Retinal pigment epithelial cell (primary cell): ENCODE measurements around the gene MAPK8IP2.
A peak's percentile ranks its signal among the peaks of the same experiment; 100 is the strongest.

ENCODE experiments used
- DNase-seq: peaks from one replicate; pipeline ENCODE4 v3.0.0-alpha.2; 2010; ENCODE audit warnings: low read depth
- H3K4me3 ChIP-seq: 2 replicates; pipeline ENCODE4 v1.5.1; 2011; ENCODE audit warnings: mild to moderate bottlenecking, low read length, control low read depth, moderate library complexity
- TF ChIP-seq, protein P1 (sequence below): conservative IDR thresholded peaks from 2 replicates; pipeline ENCODE4 v1.5.1; 2011; ENCODE audit warnings: low read depth, low read length, control low read depth, inconsistent platforms

The MAPK8IP2 gene

DNA sequence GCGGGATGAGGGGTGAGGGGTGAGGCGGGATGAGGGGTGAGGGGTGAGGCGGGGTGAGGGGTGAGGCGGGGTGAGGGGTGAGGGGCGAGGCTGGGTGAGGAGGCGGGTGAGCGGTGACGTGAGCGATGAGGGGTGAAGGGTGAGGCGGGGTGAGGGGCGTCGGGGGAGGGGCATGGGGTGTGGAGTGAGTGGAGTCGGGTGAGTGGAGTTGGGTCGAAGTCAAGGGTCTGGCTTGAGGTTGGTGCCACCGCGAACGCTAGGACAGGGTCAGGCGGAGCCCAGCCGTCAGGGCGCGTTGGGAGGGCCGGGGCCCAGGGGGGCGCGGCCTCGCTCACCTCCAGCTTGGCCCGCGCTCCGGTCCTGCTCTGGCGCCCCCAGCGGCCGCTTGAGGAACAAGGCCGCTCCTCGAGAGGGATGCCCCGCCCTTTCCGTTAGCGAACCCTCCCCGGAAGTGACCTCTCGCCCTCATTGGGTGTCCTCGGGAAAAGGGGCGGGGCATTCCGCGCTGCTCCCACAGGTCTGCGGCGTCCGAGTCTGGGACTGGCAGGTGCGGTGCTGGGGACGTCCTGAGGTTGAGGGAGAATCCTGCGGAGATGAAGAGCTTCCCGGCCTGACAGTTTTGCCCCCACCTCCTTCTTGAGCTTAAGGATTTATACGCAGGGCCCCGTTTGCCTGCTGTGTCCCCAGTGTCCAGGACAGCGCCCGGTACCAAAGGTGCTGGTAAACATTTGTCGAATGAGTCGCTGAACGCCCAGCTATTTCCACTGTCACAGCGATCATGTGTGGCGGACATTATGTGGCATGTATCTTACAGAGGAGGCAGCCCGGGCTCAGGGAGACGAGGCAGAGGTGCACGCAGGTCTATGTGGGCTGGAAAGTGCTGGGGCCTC, 37.8 kb upstream of the MAPK8IP2 start, which contains the start of gene SYCE3:
SYCE3 (minus strand) TSS at position 397 of the 890 bp plus-strand sequence. CDS start 6,514 bp downstream, outside the sequence.
- TF ChIP-seq, protein P1, sequence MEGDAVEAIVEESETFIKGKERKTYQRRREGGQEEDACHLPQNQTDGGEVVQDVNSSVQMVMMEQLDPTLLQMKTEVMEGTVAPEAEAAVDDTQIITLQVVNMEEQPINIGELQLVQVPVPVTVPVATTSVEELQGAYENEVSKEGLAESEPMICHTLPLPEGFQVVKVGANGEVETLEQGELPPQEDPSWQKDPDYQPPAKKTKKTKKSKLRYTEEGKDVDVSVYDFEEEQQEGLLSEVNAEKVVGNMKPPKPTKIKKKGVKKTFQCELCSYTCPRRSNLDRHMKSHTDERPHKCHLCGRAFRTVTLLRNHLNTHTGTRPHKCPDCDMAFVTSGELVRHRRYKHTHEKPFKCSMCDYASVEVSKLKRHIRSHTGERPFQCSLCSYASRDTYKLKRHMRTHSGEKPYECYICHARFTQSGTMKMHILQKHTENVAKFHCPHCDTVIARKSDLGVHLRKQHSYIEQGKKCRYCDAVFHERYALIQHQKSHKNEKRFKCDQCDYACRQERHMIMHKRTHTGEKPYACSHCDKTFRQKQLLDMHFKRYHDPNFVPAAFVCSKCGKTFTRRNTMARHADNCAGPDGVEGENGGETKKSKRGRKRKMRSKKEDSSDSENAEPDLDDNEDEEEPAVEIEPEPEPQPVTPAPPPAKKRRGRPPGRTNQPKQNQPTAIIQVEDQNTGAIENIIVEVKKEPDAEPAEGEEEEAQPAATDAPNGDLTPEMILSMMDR, result peak; percentile 78
- no peak for DNase-seq
- H3K4me3 ChIP-seq, result peak within 1 kb of the TSS; percentile 73

DNA sequence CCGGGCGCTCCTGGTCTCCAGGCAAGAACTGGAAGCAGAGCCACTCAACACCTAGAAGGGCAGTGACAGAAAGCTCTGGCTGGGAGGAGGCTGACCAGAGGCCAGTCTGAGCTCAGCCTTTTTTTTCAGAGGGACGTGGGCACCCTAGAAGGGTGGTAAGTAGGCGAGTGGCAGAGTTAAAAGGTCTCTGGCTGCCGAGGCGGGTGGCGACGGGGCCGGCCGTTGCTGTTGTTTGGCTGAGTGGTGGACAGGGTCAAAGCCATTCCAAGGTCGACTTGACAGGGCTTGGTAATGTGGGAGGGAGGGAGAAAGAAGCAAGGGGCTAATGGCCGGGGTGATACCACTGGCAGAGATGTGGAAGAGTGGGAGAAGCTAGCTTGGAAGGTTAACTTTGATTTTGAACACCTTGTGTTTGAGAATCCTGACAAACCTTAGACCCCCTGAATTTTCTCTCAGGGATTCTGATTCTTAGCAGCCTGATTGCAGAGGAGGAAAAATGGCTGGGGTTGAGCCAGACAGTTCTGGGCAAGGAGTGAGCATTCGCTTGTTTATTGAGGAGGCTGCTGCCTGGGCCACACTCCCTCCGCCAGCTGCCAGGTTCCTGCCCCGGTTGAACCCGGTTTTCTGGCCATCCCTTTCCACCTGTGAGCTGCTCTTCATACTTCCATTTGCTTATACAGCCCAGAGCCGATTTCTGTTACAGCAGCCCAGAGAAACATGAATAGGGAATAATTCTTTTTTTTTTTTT, 37.0 kb upstream of the MAPK8IP2 start:
- TF ChIP-seq, protein P1, result no peak
- peak overlapping the region; percentile 73 for H3K4me3 ChIP-seq
- no peak for DNase-seq

DNA sequence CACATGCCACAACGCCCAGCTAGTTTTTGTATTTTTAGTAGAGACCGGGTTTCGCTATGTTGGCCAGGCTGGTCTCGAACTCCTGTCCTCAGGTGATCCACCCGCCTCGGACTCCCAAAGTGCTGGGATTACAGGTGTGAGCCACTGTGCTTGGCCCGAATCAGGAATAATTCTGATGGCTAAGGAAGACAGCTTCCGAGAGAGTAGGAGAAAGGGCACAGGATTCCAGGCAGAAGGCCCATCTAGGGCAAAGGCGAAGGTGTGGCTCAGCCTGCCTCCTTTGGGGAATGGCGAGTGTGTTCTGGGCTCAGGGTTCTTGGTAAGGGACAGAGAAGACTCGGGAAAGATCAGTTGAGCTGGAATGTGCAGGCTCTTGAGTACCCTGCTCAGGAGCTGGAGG, 36.3 kb upstream of the MAPK8IP2 start:
- DNase-seq, result no peak
- H3K4me3 ChIP-seq, result no peak overlapping the region
- TF ChIP-seq, protein P1, result no peak

DNA sequence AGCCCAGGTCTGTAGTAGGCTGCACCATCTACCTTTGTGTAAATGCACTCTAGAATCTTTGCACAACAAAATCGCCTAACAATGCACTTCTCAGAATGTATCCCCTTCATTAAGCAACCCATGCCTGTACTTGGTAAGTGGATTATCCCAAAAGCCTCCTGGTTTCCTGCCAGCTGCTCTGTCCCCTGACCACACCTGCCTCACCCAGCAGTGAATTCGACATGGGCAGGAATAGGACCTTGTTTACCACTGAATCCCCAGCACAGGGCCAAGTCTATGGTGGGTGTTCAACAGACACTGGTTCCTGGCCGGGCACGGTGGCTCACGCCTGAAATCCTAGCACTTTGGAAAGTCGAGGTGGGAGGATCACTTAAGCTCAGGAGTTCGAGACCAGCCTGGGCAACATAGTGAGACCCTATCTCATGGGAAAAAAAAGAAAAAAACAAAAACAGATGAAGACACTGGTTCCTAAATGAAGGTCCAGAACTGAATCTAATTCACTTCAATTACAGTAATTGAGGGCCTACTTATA, 32.8 kb upstream of the MAPK8IP2 start:
- no peak overlapping the region for H3K4me3 ChIP-seq
- TF ChIP-seq, protein P1, result no peak
- no peak for DNase-seq

DNA sequence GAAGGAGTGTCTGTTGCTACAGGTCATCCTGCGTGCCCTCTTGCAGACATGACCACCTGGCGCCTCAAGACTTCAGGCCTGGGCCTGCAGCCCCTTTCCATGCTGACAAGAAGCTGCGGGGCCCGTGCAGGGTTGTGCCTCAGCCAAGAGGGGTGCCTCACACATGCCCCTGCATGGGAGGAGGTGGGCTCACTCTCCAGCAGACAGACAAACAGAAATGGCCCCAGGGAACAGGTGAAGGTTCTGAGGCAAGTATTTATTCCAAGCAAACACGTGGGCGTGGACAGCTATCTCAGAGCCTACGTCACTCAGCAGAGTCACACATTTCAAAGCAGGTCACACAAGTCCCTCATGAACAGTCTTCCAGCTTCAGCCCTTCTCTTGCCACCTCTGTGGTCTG, 32.0 kb upstream of the MAPK8IP2 start:
- no peak overlapping the region for H3K4me3 ChIP-seq
- TF ChIP-seq, protein P1, result no peak
- no peak for DNase-seq

DNA sequence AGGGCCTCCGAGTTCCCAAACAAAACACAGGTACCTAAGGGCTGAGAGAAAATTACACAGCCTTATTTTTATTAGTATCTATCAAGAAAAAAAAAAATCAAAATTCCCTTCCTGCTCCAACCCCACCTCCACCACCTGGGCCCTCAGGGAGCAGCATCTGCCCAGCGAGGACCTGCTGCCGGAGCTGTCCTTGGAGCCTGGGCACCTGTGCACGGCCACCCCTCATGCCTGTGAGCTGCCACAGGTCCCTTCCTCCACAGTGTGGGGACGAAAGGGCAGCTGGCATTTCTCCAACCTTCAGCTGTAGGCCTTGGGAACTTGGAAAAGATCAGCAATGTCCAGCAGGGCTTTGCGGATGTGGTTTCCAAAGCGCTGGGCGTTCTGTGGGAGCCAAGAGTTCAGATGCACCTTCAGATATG, 31.5 kb upstream of the MAPK8IP2 start:
- TF ChIP-seq, protein P1, result no peak
- DNase-seq, result no peak
- no peak overlapping the region for H3K4me3 ChIP-seq
